Sigmoid colon (tissue), 4 donors: ENCODE measurements around the gene KCNT1.

Source experiments
- CTCF ChIP-seq, 4 experiments: fragments of 450-650 bp in 3 of 4; fragments of 200-600 bp in 1 of 4; IDR thresholded peaks; one replicate each; pipeline ENCODE4 v1.5.1; 2016 to 2019; ENCODE audit warnings: antibody characterized with exemption in 4 of 4, mild to moderate bottlenecking in 3 of 4, moderate library complexity in 2 of 4
- POLR2A ChIP-seq, 2 donors: fragments of 450-650 bp; IDR thresholded peaks; one replicate each; pipeline ENCODE4 v1.6.1; 2016; ENCODE audit warnings: antibody characterized with exemption in 2 of 2, mild to moderate bottlenecking in 2 of 2, moderate library complexity in 2 of 2
- POLR2AphosphoS5 ChIP-seq, 4 donors: sonication (generic); formaldehyde crosslinking; IDR thresholded peaks; one replicate each; pipeline ENCODE4 v1.6.1; 2017; ENCODE audit warnings: antibody characterized with exemption in 4 of 4

GRCh38 chr9:135813671-135814290, 111.8 kb downstream of the KCNT1 start:
- TF ChIP-seq CTCF (IDR thresholded peaks at IDR 0.05) (no peak), POLR2A (IDR thresholded peaks at IDR 0.05) (no peak), POLR2AphosphoS5 (IDR thresholded peaks at IDR 0.05) (no peak)
